C4-2B (cell line): ENCODE measurements around the gene KLK5.
A peak's percentile ranks its signal among the peaks of the same experiment; 100 is the strongest.

Experiments
- H3K27ac ChIP-seq: fragments of 450-650 bp; 2 replicates; pipeline ENCODE4 v1.5.1; 2017
- ZFX ChIP-seq: fragments of 450-650 bp; IDR thresholded peaks from 2 replicates; pipeline ENCODE4 v1.6.1; 2017
- TF ChIP-seq, protein P1 (sequence below): fragments of 450-650 bp; conservative IDR thresholded peaks from 2 replicates; pipeline ENCODE4 v1.5.1; 2017; ENCODE audit warnings: mild to moderate bottlenecking

Gene KLK5

DNA sequence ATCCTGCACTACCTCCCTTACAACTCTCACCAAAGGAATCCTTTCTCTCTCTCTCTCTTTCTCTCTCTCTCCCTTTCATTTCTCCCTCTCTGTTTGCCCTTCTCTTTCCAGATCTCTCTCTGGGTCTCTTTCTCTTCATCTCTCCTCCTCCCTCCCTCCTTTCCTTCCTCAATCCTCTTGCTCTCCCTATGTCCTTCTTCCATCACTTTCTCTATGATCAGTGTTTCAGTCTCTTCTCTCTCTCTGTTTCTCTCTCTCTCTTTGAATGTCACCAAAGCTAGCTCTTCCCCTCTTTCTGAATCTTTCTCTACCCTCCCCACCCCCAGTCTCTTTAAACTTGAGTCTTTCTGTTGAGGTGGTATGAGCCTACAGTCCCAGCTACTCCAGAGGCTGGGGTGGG, 21.8 kb downstream of the KLK5 start:
- no peak for TF ChIP-seq ZFX
- TF ChIP-seq, protein P1, sequence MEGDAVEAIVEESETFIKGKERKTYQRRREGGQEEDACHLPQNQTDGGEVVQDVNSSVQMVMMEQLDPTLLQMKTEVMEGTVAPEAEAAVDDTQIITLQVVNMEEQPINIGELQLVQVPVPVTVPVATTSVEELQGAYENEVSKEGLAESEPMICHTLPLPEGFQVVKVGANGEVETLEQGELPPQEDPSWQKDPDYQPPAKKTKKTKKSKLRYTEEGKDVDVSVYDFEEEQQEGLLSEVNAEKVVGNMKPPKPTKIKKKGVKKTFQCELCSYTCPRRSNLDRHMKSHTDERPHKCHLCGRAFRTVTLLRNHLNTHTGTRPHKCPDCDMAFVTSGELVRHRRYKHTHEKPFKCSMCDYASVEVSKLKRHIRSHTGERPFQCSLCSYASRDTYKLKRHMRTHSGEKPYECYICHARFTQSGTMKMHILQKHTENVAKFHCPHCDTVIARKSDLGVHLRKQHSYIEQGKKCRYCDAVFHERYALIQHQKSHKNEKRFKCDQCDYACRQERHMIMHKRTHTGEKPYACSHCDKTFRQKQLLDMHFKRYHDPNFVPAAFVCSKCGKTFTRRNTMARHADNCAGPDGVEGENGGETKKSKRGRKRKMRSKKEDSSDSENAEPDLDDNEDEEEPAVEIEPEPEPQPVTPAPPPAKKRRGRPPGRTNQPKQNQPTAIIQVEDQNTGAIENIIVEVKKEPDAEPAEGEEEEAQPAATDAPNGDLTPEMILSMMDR = no peak
- H3K27ac ChIP-seq = no peak overlapping the region

DNA sequence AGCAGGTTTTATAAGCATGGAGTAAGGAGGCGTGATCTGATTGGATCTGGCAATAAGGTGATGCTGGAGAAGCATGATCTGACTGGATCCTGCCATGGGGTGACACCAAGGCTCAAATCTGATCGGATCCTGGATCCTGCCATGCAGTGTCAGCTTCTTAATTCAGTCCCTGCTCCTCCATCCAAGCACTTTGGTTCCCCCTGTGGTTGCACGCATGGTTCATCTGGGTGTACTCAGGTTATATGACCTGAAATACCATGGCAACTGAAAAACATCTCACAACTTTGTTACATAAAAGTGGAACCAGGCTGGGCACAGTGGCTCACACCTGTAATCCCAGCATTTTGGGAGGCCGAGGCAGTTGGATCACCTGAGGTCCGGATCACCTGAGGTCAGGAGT, 24.0 kb downstream of the KLK5 start:
- H3K27ac ChIP-seq = no peak overlapping the region
- TF ChIP-seq, protein P1 = no peak
- no peak for TF ChIP-seq ZFX

DNA sequence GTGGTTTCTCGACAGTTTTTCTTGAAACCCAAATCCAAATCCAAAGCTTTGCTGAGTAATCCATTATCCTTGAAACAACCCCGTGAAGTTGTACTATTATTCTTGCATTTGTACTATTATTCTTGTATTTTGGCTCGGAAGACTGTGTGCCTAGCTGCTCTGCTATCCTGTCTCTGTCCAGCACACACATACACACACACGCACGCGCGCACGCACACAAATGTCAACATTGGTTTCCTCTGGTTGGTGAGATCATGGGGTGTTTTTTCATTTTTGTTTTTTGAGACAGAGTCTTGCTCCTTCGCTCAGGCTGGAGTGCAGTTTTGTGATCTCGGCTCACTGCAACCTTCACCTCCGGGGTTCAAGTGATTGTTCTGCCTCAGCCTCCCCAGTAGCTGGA, 26.7 kb downstream of the KLK5 start:
- no peak for TF ChIP-seq ZFX
- TF ChIP-seq, protein P1 = no peak
- H3K27ac ChIP-seq = no peak overlapping the region

DNA sequence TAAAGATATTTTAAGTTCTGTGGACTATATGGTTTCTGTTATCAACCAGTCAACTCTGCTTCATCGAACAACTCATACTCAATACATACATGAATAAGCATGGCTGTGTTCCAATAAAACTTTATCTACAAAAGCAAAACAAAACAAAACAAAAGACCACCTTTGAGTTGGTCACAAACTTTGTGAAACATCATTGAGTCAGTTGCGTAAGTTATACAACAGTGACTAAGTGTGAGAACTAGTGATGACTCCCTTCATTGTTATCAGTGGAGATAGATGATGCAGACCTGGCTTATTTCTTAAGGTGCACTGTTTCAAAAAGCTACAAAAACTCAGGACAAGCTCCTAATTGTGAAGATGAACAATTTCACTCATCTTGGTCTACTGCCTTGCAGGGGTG, 27.1 kb downstream of the KLK5 start:
- H3K27ac ChIP-seq = no peak overlapping the region
- TF ChIP-seq, protein P1 = no peak
- TF ChIP-seq ZFX = no peak

DNA sequence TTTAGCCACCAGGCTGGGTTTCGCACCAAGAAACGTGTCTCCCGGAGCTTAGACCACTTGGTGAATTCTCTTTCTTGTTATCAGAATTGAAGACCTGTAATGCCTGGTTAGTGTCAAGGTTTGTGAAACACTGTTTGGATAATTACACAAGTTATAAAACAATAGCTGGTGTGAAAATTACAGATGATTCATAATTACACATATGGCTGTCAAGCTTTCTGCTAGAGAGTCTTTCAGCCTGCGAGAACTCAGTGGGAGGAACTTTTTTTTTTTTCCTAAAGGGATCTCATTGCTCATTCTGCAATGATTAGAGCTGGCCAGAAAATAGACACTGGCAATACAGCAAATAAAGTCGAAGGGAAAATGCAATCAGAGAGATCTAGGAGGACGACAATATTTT, 28.3 kb downstream of the KLK5 start:
- TF ChIP-seq, protein P1 = no peak
- TF ChIP-seq ZFX = no peak

DNA sequence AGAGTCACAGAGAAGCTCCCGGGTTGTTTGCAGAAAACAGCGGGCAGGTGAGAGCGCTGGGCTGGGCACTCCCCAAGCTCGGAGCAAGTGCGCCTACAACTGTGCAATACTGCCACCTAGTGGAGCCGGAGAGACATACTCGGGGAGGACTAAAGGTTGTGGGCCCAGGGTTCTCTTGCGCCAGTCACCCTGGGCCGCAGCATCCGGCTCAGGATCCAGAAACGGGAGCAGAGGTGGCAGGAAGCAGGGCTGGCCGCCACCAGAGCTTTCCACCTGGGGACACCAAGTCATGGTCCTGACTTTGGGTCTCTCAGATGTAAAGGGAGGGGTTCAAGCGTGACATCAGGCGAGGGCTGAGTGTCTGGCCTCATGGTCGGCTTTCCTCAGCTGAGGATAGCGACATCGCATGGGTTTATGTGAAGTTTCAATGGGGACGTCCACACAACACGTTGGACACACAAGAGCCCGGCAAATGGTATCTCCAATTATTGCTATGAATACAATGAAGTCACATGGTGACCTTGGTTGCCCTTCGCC, 30.5 kb downstream of the KLK5 start:
- peak overlapping the region; percentile 71 for H3K27ac ChIP-seq
- TF ChIP-seq, protein P1 = peak; percentile 92
- TF ChIP-seq ZFX = no peak

More for the DNA sequence above, 28.3 kb downstream of the KLK5 start:
- H3K27ac ChIP-seq = no peak overlapping the region

DNA sequence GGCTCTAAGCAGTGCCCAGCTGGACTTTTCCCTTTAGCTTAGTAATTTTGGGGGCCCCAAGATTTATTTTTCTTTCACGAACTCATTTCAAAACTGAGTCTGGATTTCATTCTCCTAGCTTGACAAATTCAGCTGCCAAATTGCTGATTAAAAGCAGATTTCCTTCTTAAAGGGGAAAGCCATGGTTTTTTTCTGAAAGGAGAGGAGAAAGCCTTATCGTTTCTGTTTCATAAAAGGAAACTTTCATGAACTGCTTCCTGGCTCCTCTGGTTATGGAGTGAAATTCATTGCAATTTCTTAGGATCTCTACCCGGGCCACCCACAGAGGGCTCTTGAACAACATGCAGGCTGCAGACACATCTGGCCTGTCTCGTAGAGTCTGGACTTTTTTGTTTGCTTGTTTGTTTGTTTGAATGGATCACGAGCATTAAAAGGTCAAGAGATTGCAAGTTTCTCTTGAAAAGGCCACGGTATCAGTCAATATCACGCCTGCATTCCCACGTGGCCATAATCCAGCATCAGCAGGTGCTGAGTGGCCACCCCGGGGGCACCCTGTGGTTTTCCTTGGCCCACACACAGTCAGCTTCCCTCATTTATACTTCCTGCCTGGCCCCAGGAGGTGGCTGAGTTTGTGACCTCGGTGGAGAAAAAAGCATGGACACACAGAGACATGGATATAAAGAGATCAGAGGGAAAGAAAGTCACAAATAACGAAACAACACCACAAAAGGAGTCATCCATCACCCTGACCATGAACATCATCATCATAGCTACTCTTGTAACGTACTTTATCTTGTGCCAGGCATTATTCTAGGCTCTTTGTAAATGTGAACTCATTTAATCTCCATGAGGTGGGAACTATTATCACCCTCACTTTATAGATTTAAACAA, 31.2 kb downstream of the KLK5 start:
- TF ChIP-seq, protein P1 = no peak
- no peak for TF ChIP-seq ZFX
- H3K27ac ChIP-seq = peak overlapping the region; percentile 71
